DMS114 treated with DMSO at 0.1 percent for 48 hours (cell line): ENCODE results near the gene ATXN1.
"Not testable (repeated sequence)": the region's sequence is repeated elsewhere in the genome, so short reads cannot be mapped to it uniquely, and the experiment has no call there.

ENCODE experiments used
- DNase-seq: peaks from one replicate; lab custom pipeline; 2025; ENCODE audit not compliant: unreplicated experiment; lab: John Stamatoyannopoulos, UW

ATXN1 gene

GRCh38 chr6:16548121-16548520 lies 213.1 kb downstream of the ATXN1 start:
- no peak for DNase-seq

DNA sequence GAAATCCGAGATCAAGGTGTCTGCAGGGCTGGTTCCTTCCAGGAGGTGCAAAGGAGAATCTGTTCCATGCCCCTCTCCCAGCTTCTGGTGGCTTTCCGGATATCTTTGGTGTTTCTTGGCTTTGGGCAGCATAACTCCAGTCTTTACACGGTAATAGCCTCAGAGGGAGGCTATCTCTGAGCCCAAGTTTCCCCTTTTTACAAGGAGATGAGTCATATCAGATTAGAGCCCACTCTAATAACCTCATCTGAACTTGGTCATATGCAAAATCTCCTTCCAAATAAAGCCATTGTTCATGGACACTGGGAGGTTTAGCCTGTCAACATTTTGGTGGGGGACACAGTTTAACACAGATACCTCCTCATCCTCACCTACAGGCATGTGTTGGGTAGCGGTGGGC lies 213.7 kb downstream of the ATXN1 start:
- DNase-seq, result no peak

- DNase-seq, result no peak
Observed at GRCh38 chr6:16546861-16547260, 214.4 kb downstream of the ATXN1 start.

DNA sequence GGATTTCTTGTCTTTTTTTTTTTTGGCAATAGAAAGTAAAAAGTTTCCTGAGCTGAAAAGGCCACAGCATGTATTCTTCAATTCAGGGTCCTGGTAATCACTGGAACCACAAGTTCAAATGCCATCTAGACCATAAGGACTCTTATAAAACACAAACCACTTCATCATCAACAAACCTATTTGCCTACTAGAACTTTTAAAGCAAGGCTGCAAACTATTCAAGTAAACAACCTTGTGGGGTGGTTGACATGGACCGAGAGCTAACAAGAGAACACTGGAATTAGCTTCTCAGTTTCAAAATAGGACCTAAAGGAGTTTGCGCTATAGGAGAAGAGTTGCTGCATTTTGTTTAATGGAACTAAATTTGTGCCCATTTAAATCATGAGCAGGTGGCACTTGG lies 215.9 kb downstream of the ATXN1 start:
- no peak for DNase-seq

GRCh38 chr6:16544521-16544920 lies 216.7 kb downstream of the ATXN1 start:
- no peak for DNase-seq

DNA sequence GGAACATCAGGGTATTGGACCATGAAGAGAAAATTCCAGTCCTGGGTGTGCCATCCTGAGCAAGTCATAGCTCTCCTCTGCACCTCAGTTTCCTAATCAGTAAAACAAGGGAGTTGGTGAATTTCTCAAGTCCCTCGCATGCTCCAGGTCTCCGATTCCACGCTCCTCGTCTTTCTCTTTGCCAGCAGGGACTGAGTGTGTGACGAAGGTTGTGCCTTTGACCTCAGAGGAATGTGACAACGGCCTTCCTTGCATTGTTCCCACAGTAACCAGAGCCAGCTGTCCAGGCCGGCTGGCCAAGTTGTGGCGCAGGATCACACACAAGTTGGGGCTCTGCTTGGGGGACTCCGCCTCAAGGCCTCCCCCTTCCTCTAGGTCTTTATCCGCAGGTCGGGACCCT lies 217.3 kb downstream of the ATXN1 start:
- no peak for DNase-seq

GRCh38 chr6:16543521-16543920 lies 217.7 kb downstream of the ATXN1 start:
- no peak for DNase-seq

- DNase-seq, result no peak
Observed at GRCh38 chr6:16542070-16542469, 219.2 kb downstream of the ATXN1 start.

- DNase-seq, result no peak
Observed at GRCh38 chr6:16540804-16541752, 220.2 kb downstream of the ATXN1 start.

DNA sequence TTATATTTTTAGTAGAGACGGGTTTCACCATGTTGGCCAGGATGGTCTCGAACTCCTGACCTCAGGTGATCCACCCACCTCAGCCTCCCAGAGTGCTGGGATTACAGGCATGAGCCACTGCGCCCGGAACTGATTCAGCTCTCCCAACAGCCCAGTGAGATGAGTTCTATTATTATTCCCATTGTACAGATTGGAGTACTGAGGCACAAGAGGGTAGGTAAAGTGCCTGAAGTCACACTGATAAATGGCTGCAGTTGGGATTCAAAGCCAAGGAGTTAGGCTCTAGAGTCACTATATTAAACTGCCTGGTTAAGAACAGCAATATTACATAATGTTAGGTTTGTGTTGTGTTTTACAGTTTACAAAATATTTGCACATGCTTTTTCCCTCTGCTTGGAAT lies 220.9 kb downstream of the ATXN1 start:
- DNase-seq, result not testable (repeated sequence)

DNA sequence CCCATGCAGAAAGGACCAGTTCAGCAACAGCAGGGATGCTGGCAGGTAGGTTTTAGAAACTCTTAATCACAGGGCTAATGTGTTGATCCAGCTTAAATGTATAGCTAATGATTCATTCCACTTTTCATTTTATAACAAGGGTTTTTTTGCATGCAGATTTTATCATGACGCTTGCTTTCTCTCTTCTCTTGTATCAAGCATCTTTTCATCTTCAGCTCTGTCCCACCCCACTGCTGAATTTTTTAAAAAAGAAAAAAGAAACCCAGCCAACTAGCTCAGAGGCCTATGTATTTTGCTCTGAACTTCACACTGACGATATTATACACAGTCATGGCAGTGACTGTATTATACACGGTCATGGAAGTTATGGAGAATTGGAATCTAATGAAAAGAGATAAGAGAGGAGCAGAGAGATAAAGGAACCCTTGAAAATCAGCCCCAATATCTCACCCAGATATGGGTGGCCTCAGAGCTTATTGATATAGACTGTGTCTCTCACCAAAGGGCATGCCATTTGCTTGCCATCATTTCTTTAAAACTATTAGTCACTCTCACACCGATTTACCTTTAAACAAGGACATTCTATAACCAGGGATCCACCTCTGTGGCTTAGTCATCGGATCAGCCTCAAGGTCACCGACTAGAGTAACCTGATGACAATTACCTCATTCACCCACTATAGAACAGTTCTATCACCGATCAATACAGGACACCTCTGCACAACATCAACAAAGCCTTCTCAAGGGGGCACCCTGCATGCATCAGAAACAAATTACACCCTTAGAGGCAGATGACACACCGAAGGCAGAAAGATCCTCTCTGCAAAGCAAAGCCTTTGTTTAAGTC lies 222.0 kb downstream of the ATXN1 start:
- no peak for DNase-seq

DNA sequence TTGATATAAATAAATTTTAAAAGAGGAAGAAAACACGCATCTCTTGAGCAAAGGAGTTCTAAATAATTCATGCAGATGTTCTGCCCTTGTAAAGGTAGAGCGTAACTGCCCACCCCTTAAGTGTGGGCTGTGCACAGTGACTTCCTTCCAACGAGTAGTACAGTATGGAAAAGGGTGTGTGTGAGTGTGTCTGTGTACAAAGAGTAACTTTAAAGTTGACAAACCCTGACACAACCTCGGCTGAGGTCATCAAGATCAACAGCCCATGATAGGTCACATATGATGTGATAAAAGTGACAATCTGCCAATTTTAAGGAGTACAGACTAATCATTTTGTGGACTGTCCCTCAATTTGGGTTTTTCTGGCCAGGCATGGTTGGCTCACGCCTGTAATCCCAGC lies 225.7 kb downstream of the ATXN1 start:
- DNase-seq, result no peak

GRCh38 chr6:16533721-16534136 lies 227.5 kb downstream of the ATXN1 start:
- no peak for DNase-seq

DNA sequence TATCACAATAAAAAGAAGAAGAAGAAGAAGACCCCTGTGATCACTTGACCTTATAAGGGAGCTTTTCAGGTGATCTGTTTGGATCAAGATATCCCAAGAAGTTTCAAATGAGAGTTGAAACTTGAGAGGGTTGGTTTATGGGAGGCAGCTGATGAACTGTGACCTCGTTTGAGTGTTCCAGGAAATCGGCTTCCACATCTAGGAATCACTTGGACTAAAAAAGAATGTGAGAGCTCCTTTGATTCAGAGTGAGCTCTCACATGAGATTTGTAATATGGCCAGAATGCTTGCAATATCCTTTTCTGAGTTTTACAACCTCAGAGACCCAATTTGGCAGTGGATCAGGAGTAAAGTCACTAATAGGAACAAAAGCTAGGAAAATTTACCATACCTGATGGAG lies 228.1 kb downstream of the ATXN1 start:
- no peak for DNase-seq

GRCh38 chr6:16527691-16528090 lies 233.6 kb downstream of the ATXN1 start:
- no peak for DNase-seq

DNA sequence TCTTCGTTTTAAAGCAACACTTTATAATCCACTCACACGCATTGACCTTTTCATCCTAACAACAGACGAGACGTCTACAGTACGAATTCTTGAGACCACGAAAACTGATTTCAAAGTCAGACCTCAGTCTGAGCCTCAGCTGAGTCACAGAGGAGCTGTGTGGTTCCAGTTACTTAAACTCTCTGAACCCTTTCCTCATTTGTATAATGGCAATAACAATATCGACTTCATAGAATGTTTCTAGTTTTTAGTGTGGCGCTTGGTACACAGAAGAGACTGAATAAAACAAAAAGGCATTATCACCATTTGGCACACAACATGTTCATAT lies 236.9 kb downstream of the ATXN1 start:
- DNase-seq, result no peak

GRCh38 chr6:16523606-16524379 lies 237.5 kb downstream of the ATXN1 start:
- no peak for DNase-seq

DNA sequence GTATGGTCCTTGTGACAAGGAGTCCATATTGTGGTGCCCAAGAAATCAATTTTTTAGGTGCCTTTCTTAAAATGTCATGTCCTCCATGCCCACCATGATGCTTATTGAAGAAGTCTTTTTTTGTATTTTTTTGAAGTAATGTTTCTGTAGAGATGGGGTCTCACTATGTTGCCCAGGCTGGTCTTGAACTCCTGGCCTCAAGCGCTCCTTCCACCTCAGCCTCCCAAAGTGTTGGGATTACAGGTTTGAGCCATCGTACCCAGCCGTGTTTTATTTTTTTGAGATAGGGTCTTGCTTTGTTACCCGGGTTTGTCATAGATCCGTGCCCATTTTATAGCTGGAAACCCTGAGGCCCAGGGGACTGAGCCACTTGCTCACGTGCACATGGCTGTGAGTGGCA lies 238.3 kb downstream of the ATXN1 start:
- no peak for DNase-seq

GRCh38 chr6:16521528-16521927 lies 239.7 kb downstream of the ATXN1 start:
- no peak for DNase-seq

DNA sequence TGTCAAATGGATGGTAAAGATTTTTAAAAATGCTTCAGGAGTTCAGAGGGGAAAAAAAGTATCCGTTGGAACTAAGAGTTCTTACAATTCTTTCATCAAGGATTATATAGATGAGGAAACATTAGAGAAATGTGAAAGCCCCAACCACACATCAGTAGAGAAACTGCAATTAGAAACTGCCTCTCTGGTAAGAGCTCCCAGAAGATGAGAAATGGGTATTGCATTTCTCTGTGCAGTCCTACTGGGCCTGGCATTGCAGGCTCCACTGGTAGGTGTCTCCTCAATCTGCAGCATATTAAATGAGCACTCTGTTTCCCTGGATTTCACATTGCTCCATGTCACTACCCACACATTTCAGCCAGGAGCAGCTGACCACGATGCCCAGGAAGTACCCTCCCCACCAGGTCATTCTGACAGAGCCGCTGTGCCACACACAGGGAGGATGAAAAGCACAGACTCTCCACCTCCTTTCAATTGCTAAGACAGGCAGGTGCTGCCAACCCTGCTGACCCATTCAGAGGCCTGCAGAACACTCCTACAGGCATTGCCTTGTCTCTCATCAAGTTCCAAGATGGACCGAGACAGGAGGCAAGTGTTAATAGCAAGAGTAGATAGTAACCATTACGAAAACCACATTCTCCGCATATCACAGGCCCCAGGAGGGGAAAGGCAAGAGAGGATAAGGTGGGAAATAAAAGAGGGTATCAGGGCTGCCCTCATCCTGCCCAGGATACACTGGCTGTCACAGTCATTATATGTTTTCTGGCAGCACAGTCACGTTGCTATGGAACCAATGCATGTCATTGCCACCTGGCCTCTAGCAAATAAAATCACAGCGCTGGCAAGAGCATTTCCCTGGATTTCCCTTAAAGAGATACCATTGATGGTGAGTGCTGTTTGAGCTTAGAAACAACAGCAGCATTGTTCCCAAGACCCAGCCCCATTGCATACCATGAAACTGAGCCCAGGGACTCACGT lies 241.7 kb downstream of the ATXN1 start:
- DNase-seq, result no peak
